ENCODE results near the gene SIPA1L3. TPM values are rescaled to one million over a fixed set of nuclear protein-coding genes. Genes with fewer than 3 reads are reported as not detected.

SIPA1L3 gene
- polyA plus RNA-seq, 1 donor from 2014 or later = 2.8 TPM

GRCh38 chr19:38149661-38150061 is 242.7 kb downstream of the SIPA1L3 start:
- Histone ChIP-seq H2AFZ (ENCODE audit: low read depth, low read length) (no peak overlapping the region), H3K9ac (ENCODE audit: low read length) (no peak overlapping the region), H4K20me1 (ENCODE audit: insufficient read depth) (no peaks in the 10 kb centered on the region), H3K36me3 (ENCODE audit: insufficient read depth, low read length) (no peaks in the 10 kb centered on the region), H3K27me3 (ENCODE audit: insufficient read depth, low read depth, low read length) (no peaks in the 10 kb centered on the region), H3K4me2 (ENCODE audit: low read length) (no peak overlapping the region), H3K79me2 (replicated peaks; ENCODE audit: insufficient read depth, low read length) (no peaks in the 10 kb centered on the region), H3F3A (ENCODE audit: insufficient read depth, low read length, poor library complexity, severe bottlenecking) (no peaks in the 10 kb centered on the region), H3K27ac (ENCODE audit: low read length) (no peak overlapping the region), H3K9me3 (ENCODE audit: low read length) (no peaks in the 10 kb centered on the region), H3K9me2 (ENCODE audit: insufficient read depth, low read length) (no peaks in the 10 kb centered on the region), H3K4me3 (ENCODE audit: low read length) (no peak overlapping the region)
- TF ChIP-seq EP300 (conservative IDR thresholded peaks at IDR 0.05; ENCODE audit: poor library complexity, severe bottlenecking) (no peak), REST (IDR thresholded peaks at IDR 0.05; ENCODE audit: borderline replicate concordance) (no peak), EZH2 (IDR thresholded peaks at IDR 0.05; ENCODE audit: borderline replicate concordance, insufficient read depth, low read length, poor library complexity, severe bottlenecking) (no peak), SMC3 (conservative IDR thresholded peaks at IDR 0.05; ENCODE audit: poor library complexity) (no peak), RAD21 (conservative IDR thresholded peaks at IDR 0.05) (no peak), CTCF (IDR thresholded peaks at IDR 0.05; ENCODE audit: poor library complexity, severe bottlenecking) (no peak), TAF1 (IDR thresholded peaks at IDR 0.05; ENCODE audit: low read depth) (no peak), POLR2AphosphoS5 (IDR thresholded peaks at IDR 0.05) (no peak), MXI1 (conservative IDR thresholded peaks at IDR 0.05; ENCODE audit: poor library complexity, severe bottlenecking) (no peak)

- TF ChIP-seq POLR2AphosphoS5 (IDR thresholded peaks at IDR 0.05) = no peak
- no peak for TF ChIP-seq REST (IDR thresholded peaks at IDR 0.05; ENCODE audit: borderline replicate concordance)
- TF ChIP-seq RAD21 (conservative IDR thresholded peaks at IDR 0.05) = no peak
- no peak for TF ChIP-seq TAF1 (IDR thresholded peaks at IDR 0.05; ENCODE audit: low read depth)
- no peak for TF ChIP-seq MXI1 (conservative IDR thresholded peaks at IDR 0.05; ENCODE audit: poor library complexity, severe bottlenecking)
- no peaks in the 10 kb centered on the region for H3K79me2 ChIP-seq (replicated peaks; ENCODE audit: insufficient read depth, low read length)
- H3F3A ChIP-seq (ENCODE audit: insufficient read depth, low read length, poor library complexity, severe bottlenecking) = no peaks in the 10 kb centered on the region
- no peak overlapping the region for H3K4me3 ChIP-seq (ENCODE audit: low read length)
- H3K36me3 ChIP-seq (ENCODE audit: insufficient read depth, low read length) = no peaks in the 10 kb centered on the region
- no peaks in the 10 kb centered on the region for H3K27me3 ChIP-seq (ENCODE audit: insufficient read depth, low read depth, low read length)
- no peak overlapping the region for H3K4me2 ChIP-seq (ENCODE audit: low read length)
- H3K9ac ChIP-seq (ENCODE audit: low read length) = no peak overlapping the region
- no peak overlapping the region for H2AFZ ChIP-seq (ENCODE audit: low read depth, low read length)
- no peaks in the 10 kb centered on the region for H4K20me1 ChIP-seq (ENCODE audit: insufficient read depth)
- no peaks in the 10 kb centered on the region for H3K9me3 ChIP-seq (ENCODE audit: low read length)
- no peak overlapping the region for H3K27ac ChIP-seq (ENCODE audit: low read length)
- H3K9me2 ChIP-seq (ENCODE audit: insufficient read depth, low read length) = no peaks in the 10 kb centered on the region
Observed at GRCh38 chr19:38151242-38151641, 244.2 kb downstream of the SIPA1L3 start.

Measured in neural cell (in vitro differentiated cells).